SU-DHL-6 (cell line): ENCODE data around the gene PTPN20.

Experiments used
- H2AFZ ChIP-seq: fragments of 200-600 bp; sonication (generic); 2 replicates; pipeline ENCODE4 v1.6.1; 2014; ENCODE audit warnings: low read depth, mild to moderate bottlenecking, moderate library complexity, mixed read lengths, antibody characterized with exemption, low read length; ENCODE audit not compliant: severe bottlenecking
- H3F3A ChIP-seq: fragments of 200-600 bp; shearing (Covaris generic); 2 replicates; pipeline ENCODE4 v1.6.0; 2016; ENCODE audit warnings: antibody characterized with exemption, mild to moderate bottlenecking; ENCODE audit not compliant: insufficient read depth
- H3K27ac ChIP-seq: fragments of 200-600 bp; sonication (generic); 2 replicates; pipeline ENCODE4 v1.5.1; 2016; ENCODE audit warnings: low read depth, mild to moderate bottlenecking, low read length, moderate library complexity, mixed read lengths
- H3K27me3 ChIP-seq: fragments of 200-600 bp; sonication (generic), shearing (Covaris generic); 2 replicates; pipeline ENCODE4 v1.6.0; 2014; ENCODE audit warnings: mild to moderate bottlenecking, low read length
- H3K36me3 ChIP-seq: fragments of 200-600 bp; sonication (generic); 2 replicates; pipeline ENCODE4 v1.6.1; 2014; ENCODE audit warnings: mild to moderate bottlenecking, low read length, mixed read lengths
- H3K4me2 ChIP-seq: fragments of 300-600, 200-600 bp; shearing (Covaris generic), sonication (generic); 2 replicates; pipeline ENCODE4 v1.6.0; 2014; ENCODE audit warnings: low read length, low read depth, mild to moderate bottlenecking; ENCODE audit not compliant: poor library complexity, severe bottlenecking
- H3K4me3 ChIP-seq: fragments of 200-600 bp; sonication (generic); 2 replicates; pipeline ENCODE4 v1.5.1; 2014; ENCODE audit warnings: antibody characterized with exemption, low read length, mild to moderate bottlenecking, mixed read lengths; ENCODE audit not compliant: insufficient read depth, poor library complexity, severe bottlenecking
- H3K79me2 ChIP-seq: fragments of 200-600 bp; sonication (generic); 2 replicates; pipeline ENCODE4 v1.6.1; 2014; ENCODE audit warnings: mild to moderate bottlenecking, low read length, moderate library complexity; ENCODE audit not compliant: insufficient read depth
- H3K9ac ChIP-seq: fragments of 200-600 bp; sonication (generic); 2 replicates; pipeline ENCODE4 v1.7.0; 2014; ENCODE audit warnings: mild to moderate bottlenecking, low read length
- H3K9me2 ChIP-seq: fragments of 200-600 bp; sonication (generic); replicated peaks from 2 replicates; pipeline ENCODE4 v1.6.1; 2014; ENCODE audit warnings: low read length; ENCODE audit not compliant: insufficient read depth
- H3K9me3 ChIP-seq: fragments of 200-600 bp; sonication (generic); 2 replicates; pipeline ENCODE4 v1.6.1; 2014; ENCODE audit warnings: low read length, mixed read lengths; ENCODE audit not compliant: insufficient read depth
- H4K20me1 ChIP-seq: fragments of 200-600 bp; sonication (generic); 2 replicates; pipeline ENCODE4 v1.6.1; 2014; ENCODE audit warnings: low read depth, mild to moderate bottlenecking, antibody characterized with exemption, low read length, moderate library complexity, mixed read lengths
- CTCF ChIP-seq: fragments of 200-600 bp; sonication (generic); IDR thresholded peaks from one replicate; pipeline ENCODE4 v1.5.1; 2017; ENCODE audit warnings: antibody characterized with exemption, mild to moderate bottlenecking, low read length, moderate library complexity; ENCODE audit not compliant: insufficient read depth, poor library complexity, severe bottlenecking
- EZH2phosphoT487 ChIP-seq: fragments of 200-600 bp; sonication (generic), shearing (Covaris generic); conservative IDR thresholded peaks from 2 replicates; pipeline ENCODE4 v1.6.1; 2018; ENCODE audit warnings: mild to moderate bottlenecking, antibody characterized with exemption, low read length, moderate library complexity, mixed read lengths

The PTPN20 gene

GRCh38 chr10:47024399-47025252, 113.4 kb downstream of the PTPN20 start:
- H3K4me3 ChIP-seq, result no peak overlapping the region
- no peak overlapping the region for H3K9ac ChIP-seq
- no peaks in the 10 kb centered on the region for H3K9me3 ChIP-seq
- no peaks in the 10 kb centered on the region for H4K20me1 ChIP-seq
- no peak overlapping the region for H3K27ac ChIP-seq
- H2AFZ ChIP-seq, result no peak overlapping the region
- no peaks in the 10 kb centered on the region for H3K27me3 ChIP-seq
- H3K36me3 ChIP-seq, result no peaks in the 10 kb centered on the region
- H3K4me2 ChIP-seq, result no peak overlapping the region
- TF ChIP-seq EZH2phosphoT487 (no peak), CTCF (peak; percentile 68)
- no peaks in the 10 kb centered on the region for H3F3A ChIP-seq
- no peaks in the 10 kb centered on the region for H3K9me2 ChIP-seq
- H3K79me2 ChIP-seq, result no peaks in the 10 kb centered on the region

- H3K27me3 ChIP-seq, result no peaks in the 10 kb centered on the region
- H3K4me3 ChIP-seq, result no peak overlapping the region
- TF ChIP-seq CTCF, result no peak
- no peak for TF ChIP-seq EZH2phosphoT487
- no peaks in the 10 kb centered on the region for H3K36me3 ChIP-seq
- no peaks in the 10 kb centered on the region for H3F3A ChIP-seq
- no peak overlapping the region for H2AFZ ChIP-seq
- H3K79me2 ChIP-seq, result no peaks in the 10 kb centered on the region
- no peaks in the 10 kb centered on the region for H4K20me1 ChIP-seq
- H3K27ac ChIP-seq, result no peak overlapping the region
- no peaks in the 10 kb centered on the region for H3K9me2 ChIP-seq
- no peak overlapping the region for H3K9ac ChIP-seq
- no peaks in the 10 kb centered on the region for H3K9me3 ChIP-seq
- H3K4me2 ChIP-seq, result no peak overlapping the region
Observed at GRCh38 chr10:47025253-47025539, 114.0 kb downstream of the PTPN20 start.

- Histone ChIP-seq H2AFZ (no peak overlapping the region), H3K9ac (no peak overlapping the region), H3K9me2 (no peaks in the 10 kb centered on the region), H3K79me2 (no peaks in the 10 kb centered on the region), H3K36me3 (no peaks in the 10 kb centered on the region), H3F3A (no peaks in the 10 kb centered on the region), H4K20me1 (no peaks in the 10 kb centered on the region), H3K4me2 (no peak overlapping the region), H3K4me3 (no peak overlapping the region), H3K9me3 (no peaks in the 10 kb centered on the region), H3K27me3 (no peaks in the 10 kb centered on the region), H3K27ac (no peak overlapping the region)
- TF ChIP-seq EZH2phosphoT487, result no peak
Observed at GRCh38 chr10:47025540-47026300, 114.5 kb downstream of the PTPN20 start.
